K562 (cell line): ENCODE results near the gene ANKRD49. TPM values are rescaled to one million over a fixed set of nuclear protein-coding genes. Genes with fewer than 3 reads are reported as not detected.

ENCODE experiments used
- ATAC-seq: fragments of 200-7000 bp; cut with Tn5 transposase; 3 replicates; pipeline ENCODE4 v1.9.1; 2020; ENCODE audit warnings: moderate library complexity
- BruUV-seq: library from RNA; stranded (reverse); fragments of 400-500 nt; replicated peaks from 2 replicates; lab custom pipeline; 2021; lab: Mats Ljungman, UMichigan
- CTCF ChIA-PET: fragments of 300-600 bp; formaldehyde crosslinking; extraction: SDS; loops from one replicate; lab custom pipeline; 2021; ENCODE audit warnings: low intra/inter-chr PET ratio; lab: Yijun Ruan, JAX
- POLR2A ChIA-PET: fragments of 300-600, 350-650 bp; sonication (Branson Sonifier 250); formaldehyde crosslinking; extraction: SDS; loops from one replicate; lab custom pipeline; 2021; ENCODE audit warnings: antibody characterized with exemption, inconsistent platforms; lab: Yijun Ruan, JAX
- DNase-seq, 4 experiments: peaks; one replicate each; pipeline versions ENCODE4 v3.0.0 to v3.0.0-alpha.2; 2011 to 2018; ENCODE audit warnings: low spot score in 3 of 4, mixed read lengths in 3 of 4; ENCODE audit errors: extremely low read depth in 1 of 4
- FAIRE-seq: peaks from 2 replicates; lab custom pipeline; 2011; peaks lifted over from hg19 to GRCh38; lab: Jason Lieb, UNC
- H2AFZ ChIP-seq: 2 replicates; pipeline ENCODE4 v1.6.0; 2011; ENCODE audit warnings: low read depth, low read length, control low read depth, inconsistent platforms
- H3K27ac ChIP-seq: fragments of 200-600 bp; 3 replicates; pipeline ENCODE4 v1.8.0; 2011; ENCODE audit warnings: low read depth, mild to moderate bottlenecking, control low read depth, inconsistent platforms, low read length, moderate library complexity, mixed read lengths; ENCODE audit errors: extremely low read depth
- H3K27me3 ChIP-seq, 2 experiments: fragments of 300-600 bp in 1 of 2; 2 replicates in 1 of 2; 3 replicates in 1 of 2; pipeline versions ENCODE4 v1.6.0 to v1.8.0; 2011; ENCODE audit warnings: inconsistent platforms in 2 of 2, low read length in 2 of 2, mild to moderate bottlenecking in 1 of 2, mixed read lengths in 1 of 2, moderate library complexity in 1 of 2; ENCODE audit not compliant: control insufficient read depth in 2 of 2, insufficient read depth in 2 of 2
- H3K36me3 ChIP-seq: fragments of 300-600 bp; 3 replicates; pipeline ENCODE4 v1.8.0; 2011; ENCODE audit warnings: mild to moderate bottlenecking, low read length, inconsistent platforms; ENCODE audit not compliant: control insufficient read depth, insufficient read depth
- H3K4me1 ChIP-seq, 2 experiments: fragments of 200-600 bp in 1 of 2; replicated peaks in 1 of 2; 2 replicates in 1 of 2; 3 replicates in 1 of 2; pipeline versions ENCODE4 v1.5.1 to v1.8.0; 2011; ENCODE audit warnings: inconsistent platforms in 2 of 2, low read length in 2 of 2, mild to moderate bottlenecking in 1 of 2, mixed read lengths in 1 of 2, moderate library complexity in 1 of 2; ENCODE audit not compliant: control insufficient read depth in 2 of 2, insufficient read depth in 2 of 2
- H3K4me2 ChIP-seq: 2 replicates; pipeline ENCODE4 v1.6.1; 2011; ENCODE audit warnings: low read length, control low read depth, inconsistent platforms, mixed read lengths; ENCODE audit not compliant: insufficient read depth
- H3K4me3 ChIP-seq: fragments of 200-600 bp; sonication (generic), shearing (Covaris generic); 2 replicates; pipeline ENCODE4 v1.5.1; 2016; ENCODE audit warnings: control low read depth, inconsistent platforms
- H3K79me2 ChIP-seq: fragments of 200-600 bp; 3 replicates; pipeline ENCODE4 v1.8.0; 2011; ENCODE audit warnings: low read length, inconsistent platforms; ENCODE audit not compliant: control insufficient read depth, insufficient read depth
- H3K9ac ChIP-seq, 2 experiments: 2 replicates each; pipeline versions ENCODE4 v1.6.0 to v1.6.1; 2011; ENCODE audit warnings: low read depth in 2 of 2, low read length in 2 of 2, control low read depth in 1 of 2, inconsistent platforms in 1 of 2, mild to moderate bottlenecking in 1 of 2, mixed read lengths in 1 of 2; ENCODE audit not compliant: insufficient read depth in 1 of 2
- H3K9me1 ChIP-seq: one replicate; pipeline ENCODE4 v1.6.0; 2011; ENCODE audit warnings: inconsistent platforms, mild to moderate bottlenecking, low read length, moderate library complexity; ENCODE audit not compliant: control insufficient read depth, insufficient read depth
- H3K9me3 ChIP-seq: replicated peaks from 2 replicates; pipeline ENCODE4 v1.5.1; 2011; ENCODE audit warnings: low read depth, low read length, inconsistent platforms; ENCODE audit not compliant: control insufficient read depth, insufficient read depth
- H4K20me1 ChIP-seq: replicated peaks from 2 replicates; pipeline ENCODE4 v1.6.1; 2011; ENCODE audit warnings: low read length, inconsistent platforms, mixed read lengths; ENCODE audit not compliant: control insufficient read depth, insufficient read depth
- ARID1B ChIP-seq: fragments of 450-650 bp; IDR thresholded peaks from 2 replicates; pipeline ENCODE4 v1.6.1; 2016; ENCODE audit warnings: antibody characterized with exemption, mild to moderate bottlenecking, inconsistent platforms
- ATF1 ChIP-seq, 2 experiments: fragments of 450-650 bp in 1 of 2; IDR thresholded peaks; 2 replicates each; pipeline ENCODE4 v1.6.1; 2016; ENCODE audit warnings: missing compliant biosample characterization in 1 of 2, missing genetic modification characterization in 1 of 2
- BRD9 ChIP-seq: fragments of 450-650 bp; IDR thresholded peaks from 2 replicates; pipeline ENCODE4 v1.6.1; 2018; ENCODE audit warnings: low read depth; ENCODE audit not compliant: partially characterized antibody
- EP400 ChIP-seq: fragments of 450-650 bp; IDR thresholded peaks from 2 replicates; pipeline ENCODE4 v1.6.1; 2017; ENCODE audit warnings: antibody characterized with exemption, mild to moderate bottlenecking, moderate library complexity
- FOXA1 ChIP-seq: fragments of 450-650 bp; IDR thresholded peaks from 2 replicates; pipeline ENCODE4 v1.6.1; 2016; ENCODE audit warnings: mild to moderate bottlenecking, borderline replicate concordance
- HDAC2 ChIP-seq: fragments of 450-650 bp; IDR thresholded peaks from 2 replicates; pipeline ENCODE4 v1.6.1; 2016; ENCODE audit warnings: mild to moderate bottlenecking
- JUND ChIP-seq, 2 experiments: IDR thresholded peaks; 2 replicates in 1 of 2; 3 replicates in 1 of 2; pipeline ENCODE4 v1.6.1; 2011; ENCODE audit warnings: borderline replicate concordance in 2 of 2, low read depth in 2 of 2, low read length in 2 of 2, improper control_type of control experiment in 1 of 2, missing biosample characterization in 1 of 2, missing genetic modification characterization in 1 of 2, missing genetic modification reagents in 1 of 2
- KLF10 ChIP-seq: fragments of 250-450 bp; sonication (Bioruptor Pico); IDR thresholded peaks from 2 replicates; pipeline ENCODE4 v1.6.1; 2021; ENCODE audit warnings: matching md5 sums
- NCOA1 ChIP-seq: fragments of 450-650 bp; IDR thresholded peaks from 2 replicates; pipeline ENCODE4 v1.6.1; 2016; ENCODE audit warnings: low read depth
- PHF21A ChIP-seq: fragments of 450-650 bp; IDR thresholded peaks from 2 replicates; pipeline ENCODE4 v1.6.1; 2017; ENCODE audit warnings: low read depth, borderline replicate concordance
- SMAD1 ChIP-seq: fragments of 150-350 bp; IDR thresholded peaks from 2 replicates; pipeline ENCODE4 v1.6.1; 2014; ENCODE audit warnings: low read length, low read depth; ENCODE audit not compliant: partially characterized antibody
- ZEB2 ChIP-seq: fragments of 450-650 bp; IDR thresholded peaks from 2 replicates; pipeline ENCODE4 v1.6.1; 2016
- WGBS: fragments of 100-300 bp; shearing (Covaris generic); methylation state at CpG from one replicate; pipeline ENCODE4 v1.1.6; 2016; ENCODE audit warnings: low coverage, mixed read lengths; ENCODE audit not compliant: insufficient coverage; ENCODE audit errors: missing lambda C conversion rate; 5-methylcytosine and 5-hydroxymethylcytosine counted together
- in situ Hi-C: fragments of 300-500 bp; cut with MboI; formaldehyde crosslinking; loops from 4 replicates; pipeline ENCODE4 v1.15.0; 2018; ENCODE audit warnings: inconsistent platforms, mixed read lengths
- intact Hi-C: fragments of 100-400 bp; cut with micrococcal nuclease; formaldehyde crosslinking; loops from 2 replicates; pipeline ENCODE4 v1.14.2; 2022
- polyA plus RNA-seq, 8 experiments: library from polyadenylated mRNA; depleted of rRNA in 4 of 8; stranded (reverse) in 5 of 8; unstranded in 3 of 8; fragments of >200 nt; fragmentation: Nextera tagmentation in 2 of 8; fragmentation: Illumina TruSeq in 1 of 8; extraction: Ambion mirVana in 2 of 8; extraction: Trizol in 1 of 8; gene quantifications; 2 replicates each; pipeline versions ENCODE4 v1.2.1 to v1.2.3, GENCODE V29; 2011 to 2014; ENCODE audit warnings: inconsistent platforms in 1 of 8, missing spikeins in 1 of 8
- total RNA-seq, 7 experiments: library from RNA; depleted of rRNA in 6 of 7; stranded (reverse); fragments of >200 nt in 6 of 7; fragmentation: Illumina TruSeq in 2 of 7; extraction: Trizol in 2 of 7; gene quantifications; 2 replicates each; pipeline versions ENCODE4 v1.2.1 to v1.2.3, GENCODE V29; 2011 to 2021; ENCODE audit warnings: low replicate concordance in 1 of 7
- TF ChIP-seq, protein P1 (sequence below): fragments of 450-650 bp; IDR thresholded peaks from 2 replicates; pipeline ENCODE4 v1.6.1; 2016
- TF ChIP-seq, protein P2 (sequence below): fragments of 250-450 bp; sonication (Bioruptor Pico); IDR thresholded peaks from 2 replicates; pipeline ENCODE4 v1.4.0; 2020
- TF ChIP-seq, protein P3 (sequence below): IDR thresholded peaks from 2 replicates; pipeline ENCODE4 v1.6.1; 2012; ENCODE audit warnings: low read depth, low read length, improper control_type of control experiment, borderline replicate concordance

The ANKRD49 gene
- total and polyA plus RNA-seq, 9 of the 15 experiments (the other 6 are each of a cell fraction or from before 2014, with no cell fraction given), result 13.4 to 43.5 (median 30.6) TPM

DNA sequence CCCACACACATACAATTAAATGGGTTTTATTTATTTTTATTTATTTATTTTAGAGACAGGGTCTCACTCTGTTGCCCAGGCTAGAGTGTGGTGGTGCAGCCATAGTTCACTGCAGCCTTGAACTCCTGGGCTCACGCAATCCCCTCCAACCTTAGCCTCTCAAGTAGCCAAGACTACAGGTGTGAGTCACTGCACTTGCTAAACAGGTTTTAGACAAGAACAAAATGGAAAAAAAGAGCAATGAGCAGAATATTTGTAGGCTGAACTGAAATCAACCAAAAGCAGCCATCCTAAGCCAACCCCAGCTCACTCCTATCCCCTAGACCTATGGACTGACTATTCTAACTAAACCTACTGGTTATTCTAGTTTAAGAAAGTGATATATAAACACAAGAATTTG lies 37.9 kb upstream of the ANKRD49 start (continued):
- TF ChIP-seq HDAC2, result no peak
- no peak for TF ChIP-seq BRD9
- no peak for TF ChIP-seq SMAD1
- TF ChIP-seq PHF21A, result no peak
- no peak for TF ChIP-seq FOXA1

DNA sequence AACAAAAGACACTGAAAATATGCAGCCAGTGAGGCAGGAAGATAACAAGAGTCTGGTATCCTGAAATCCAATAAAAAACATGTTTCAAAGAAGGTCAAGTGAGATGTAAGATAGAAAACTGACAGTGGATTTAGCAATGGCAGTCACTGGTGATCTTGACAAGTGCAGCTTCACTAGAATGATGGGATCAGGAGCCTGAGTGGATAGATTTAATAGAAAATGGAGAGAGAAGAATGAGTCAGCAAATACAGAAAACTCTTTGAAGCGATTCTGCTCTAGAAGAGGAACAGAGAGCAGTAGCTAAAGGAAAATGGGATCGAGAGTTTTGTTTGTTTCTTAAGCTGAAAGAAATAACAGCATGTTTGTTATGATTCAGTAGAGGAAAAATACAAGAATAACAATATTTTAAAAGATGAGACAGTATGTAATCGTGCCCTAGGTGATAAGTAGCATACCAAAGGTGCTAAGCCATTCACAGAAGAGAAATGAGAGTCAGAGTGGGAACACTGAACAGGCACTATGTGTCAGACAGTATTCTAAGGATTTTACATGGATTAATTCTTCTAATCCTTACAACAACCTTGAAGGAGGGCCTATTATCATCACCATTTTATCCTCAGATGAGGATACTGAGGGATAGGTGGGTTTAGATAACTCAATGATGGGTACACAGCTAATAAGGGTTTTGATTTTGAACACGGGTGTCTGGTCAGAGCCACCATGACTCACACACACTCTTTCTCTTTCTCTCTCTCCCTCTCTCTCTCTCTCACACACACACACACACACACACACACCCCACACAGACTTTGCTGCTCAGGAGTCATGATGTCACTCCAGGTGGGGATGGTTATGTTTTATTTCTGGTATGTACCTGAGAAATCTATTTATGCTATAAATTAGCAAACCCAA lies 36.4 kb upstream of the ANKRD49 start:
- FAIRE-seq (no peak), ATAC-seq (peak; percentile 84), DNase-seq (peak in 2 of 4 experiments; percentile 22 to 34)
- Histone ChIP-seq H3K4me2 (peak overlapping the region; percentile 21; the same call in 1 of the 2 replicates), H3K9me1 (no peaks in the 10 kb centered on the region), H4K20me1 (no peaks in the 10 kb centered on the region), H3K4me1 (peaks cover 0 to 6% of the 10 kb centered on the region in 2 experiments; a peak in 2 of 5 replicates), H3K9ac (no peak overlapping the region), H3K79me2 (no peaks in the 10 kb centered on the region), H3K27me3 (no peaks in the 10 kb centered on the region), H3K27ac (peak overlapping the region; percentile 42; the same call in 1 of the 3 replicates), H3K36me3 (peaks cover 32% of the 10 kb centered on the region; the same call in 2 of the 3 replicates), H3K9me3 (no peaks in the 10 kb centered on the region), H3K4me3 (no peak overlapping the region), H2AFZ (0 out of 2 replicates have a peak overlapping the region, but pooled peaks have one; percentile 32)
- POLR2A ChIA-PET, result interaction anchor here (1.3 kb wide), 1 partner anchor 14 kb away, joined by 6 read pairs; no protein-coding TSS in a partner anchor
- in situ Hi-C loops (no loop called here), intact Hi-C loops (no loop called here)
- CTCF ChIA-PET, result no interaction called here
- no TSS peak for BruUV-seq
- 10% methylated on average over 4 of the region's 4 CpGs for WGBS
- 0 out of 2 replicates have a peak, but pooled peaks have one; percentile 7 for TF ChIP-seq JUND (IDR thresholded peaks at IDR 0.05; ENCODE audit: borderline replicate concordance, low read depth, low read length)
- TF ChIP-seq JUND (tag; IDR thresholded peaks at IDR 0.05; ENCODE audit: borderline replicate concordance, low read depth, low read length), result peak; percentile 28; the same call in 1 of the 3 replicates
- TF ChIP-seq, protein P1, sequence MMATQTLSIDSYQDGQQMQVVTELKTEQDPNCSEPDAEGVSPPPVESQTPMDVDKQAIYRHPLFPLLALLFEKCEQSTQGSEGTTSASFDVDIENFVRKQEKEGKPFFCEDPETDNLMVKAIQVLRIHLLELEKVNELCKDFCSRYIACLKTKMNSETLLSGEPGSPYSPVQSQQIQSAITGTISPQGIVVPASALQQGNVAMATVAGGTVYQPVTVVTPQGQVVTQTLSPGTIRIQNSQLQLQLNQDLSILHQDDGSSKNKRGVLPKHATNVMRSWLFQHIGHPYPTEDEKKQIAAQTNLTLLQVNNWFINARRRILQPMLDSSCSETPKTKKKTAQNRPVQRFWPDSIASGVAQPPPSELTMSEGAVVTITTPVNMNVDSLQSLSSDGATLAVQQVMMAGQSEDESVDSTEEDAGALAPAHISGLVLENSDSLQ, result peak; percentile 37
- TF ChIP-seq ARID1B, result peak; percentile 38; the same call in 1 of the 2 replicates
- TF ChIP-seq ZEB2, result no peak
- TF ChIP-seq NCOA1, result no peak
- TF ChIP-seq, protein P2, sequence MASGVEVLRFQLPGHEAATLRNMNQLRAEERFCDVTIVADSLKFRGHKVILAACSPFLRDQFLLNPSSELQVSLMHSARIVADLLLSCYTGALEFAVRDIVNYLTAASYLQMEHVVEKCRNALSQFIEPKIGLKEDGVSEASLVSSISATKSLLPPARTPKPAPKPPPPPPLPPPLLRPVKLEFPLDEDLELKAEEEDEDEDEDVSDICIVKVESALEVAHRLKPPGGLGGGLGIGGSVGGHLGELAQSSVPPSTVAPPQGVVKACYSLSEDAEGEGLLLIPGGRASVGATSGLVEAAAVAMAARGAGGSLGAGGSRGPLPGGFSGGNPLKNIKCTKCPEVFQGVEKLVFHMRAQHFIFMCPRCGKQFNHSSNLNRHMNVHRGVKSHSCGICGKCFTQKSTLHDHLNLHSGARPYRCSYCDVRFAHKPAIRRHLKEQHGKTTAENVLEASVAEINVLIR (CRISPR knock-in tag), result no peak
- TF ChIP-seq KLF10 (CRISPR knock-in tag), result no peak
- no peak for TF ChIP-seq EP400
- no peak for TF ChIP-seq ATF1 (CRISPR knock-in tag; IDR thresholded peaks at IDR 0.05)
- TF ChIP-seq ATF1 (tag; IDR thresholded peaks at IDR 0.05), result no peak
- TF ChIP-seq, protein P3, sequence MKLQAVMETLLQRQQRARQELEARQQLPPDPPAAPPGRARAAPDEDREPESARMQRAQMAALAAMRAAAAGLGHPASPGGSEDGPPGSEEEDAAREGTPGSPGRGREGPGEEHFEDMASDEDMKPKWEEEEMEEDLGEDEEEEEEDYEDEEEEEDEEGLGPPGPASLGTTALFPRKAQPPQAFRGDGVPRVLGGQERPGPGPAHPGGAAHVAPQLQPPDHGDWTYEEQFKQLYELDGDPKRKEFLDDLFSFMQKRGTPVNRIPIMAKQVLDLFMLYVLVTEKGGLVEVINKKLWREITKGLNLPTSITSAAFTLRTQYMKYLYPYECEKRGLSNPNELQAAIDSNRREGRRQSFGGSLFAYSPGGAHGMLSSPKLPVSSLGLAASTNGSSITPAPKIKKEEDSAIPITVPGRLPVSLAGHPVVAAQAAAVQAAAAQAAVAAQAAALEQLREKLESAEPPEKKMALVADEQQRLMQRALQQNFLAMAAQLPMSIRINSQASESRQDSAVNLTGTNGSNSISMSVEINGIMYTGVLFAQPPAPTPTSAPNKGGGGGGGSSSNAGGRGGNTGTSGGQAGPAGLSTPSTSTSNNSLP, result no peak
